Stimulated activated naive CD8-positive, alpha-beta T cell treated with anti-CD3 and anti-CD28 coated beads, Interleukin-15, amount 100 ng/mL, for 72 hours (primary cell): ENCODE measurements around the gene ZNF326.

Experiments used
- ATAC-seq: fragments of 150-1000 bp; cut with Tn5 transposase; 2 replicates; pipeline ENCODE4 v1.10.0; 2021; ENCODE audit warnings: mild to moderate bottlenecking, moderate library complexity
- DNase-seq, 2 donors: peaks; one replicate each; pipeline ENCODE4 v3.0.0; 2021 to 2022
- H3K27ac Mint-ChIP-seq, 2 donors: one replicate each; pipeline ENCODE4 v1.8.0; 2022; ENCODE audit warnings: mild to moderate bottlenecking in 2 of 2, mixed read lengths in 2 of 2, moderate library complexity in 2 of 2
- H3K27me3 Mint-ChIP-seq: one replicate; pipeline ENCODE4 v1.8.0; 2022; ENCODE audit warnings: mixed read lengths
- H3K4me1 Mint-ChIP-seq: one replicate; pipeline ENCODE4 v1.8.0; 2022; ENCODE audit warnings: mild to moderate bottlenecking, mixed read lengths
- H3K4me3 Mint-ChIP-seq, 2 donors: one replicate each; pipeline ENCODE4 v1.8.0; 2022; ENCODE audit warnings: mild to moderate bottlenecking in 2 of 2, mixed read lengths in 2 of 2, moderate library complexity in 1 of 2
- H3K9me3 Mint-ChIP-seq, 2 donors: one replicate each; pipeline ENCODE4 v1.8.0; 2022; ENCODE audit warnings: mixed read lengths in 2 of 2

The ZNF326 gene

DNA sequence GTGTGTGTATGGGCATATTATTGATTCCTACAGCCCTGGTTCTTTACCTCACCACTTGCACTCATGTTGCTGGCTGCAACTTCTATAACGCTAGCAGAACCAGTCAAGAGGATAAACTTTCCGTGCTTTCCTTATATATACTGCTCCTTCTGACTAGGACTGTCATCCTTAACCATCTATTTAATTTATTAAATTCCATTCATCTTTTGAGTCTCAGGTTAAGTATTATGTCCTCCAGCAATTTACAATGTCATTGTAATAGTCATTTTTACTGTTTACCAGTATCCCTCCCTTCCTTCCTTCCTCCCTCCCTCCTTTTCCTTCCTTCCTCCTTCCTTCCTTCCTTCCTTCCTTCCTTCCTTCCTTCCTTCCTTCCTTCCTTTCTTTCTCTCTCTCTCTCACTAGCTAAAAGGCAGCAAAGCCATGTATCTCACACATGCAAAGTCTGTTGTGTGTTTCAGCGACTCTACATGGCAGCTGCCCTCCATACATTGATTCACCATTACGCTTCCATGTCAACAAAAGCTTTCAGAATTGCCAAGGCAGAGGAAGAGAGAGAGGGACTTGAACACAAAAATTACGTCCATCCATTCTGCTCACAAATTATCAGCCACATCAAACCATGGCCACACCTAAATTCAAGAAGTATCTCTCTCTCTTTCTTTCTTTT lies 73.8 kb downstream of the ZNF326 start:
- no peak overlapping the region for H3K4me3 Mint-ChIP-seq

GRCh38 chr1:90074137-90074536 lies 79.2 kb downstream of the ZNF326 start:
- Mint-ChIP-seq H3K27me3 (peaks cover 23% of the 10 kb centered on the region), H3K4me1 (no peaks in the 10 kb centered on the region), H3K9me3 (no peaks in the 10 kb centered on the region), H3K4me3 (no peak overlapping the region), H3K27ac (no peak overlapping the region)
- DNase-seq (no peak), ATAC-seq (no peak)

More for the DNA sequence above, 73.8 kb downstream of the ZNF326 start:
- no peak for ATAC-seq
- no peak overlapping the region for H3K27ac Mint-ChIP-seq
- no peak for DNase-seq
- H3K9me3 Mint-ChIP-seq = peaks cover 3 to 5% of the 10 kb centered on the region in 2 donors
- H3K4me1 Mint-ChIP-seq = no peaks in the 10 kb centered on the region
- H3K27me3 Mint-ChIP-seq = peaks cover 38% of the 10 kb centered on the region

- peaks cover 23% of the 10 kb centered on the region for H3K27me3 Mint-ChIP-seq
- H3K9me3 Mint-ChIP-seq = no peaks in the 10 kb centered on the region
- no peak overlapping the region for H3K27ac Mint-ChIP-seq
- no peak for ATAC-seq
- H3K4me3 Mint-ChIP-seq = no peak overlapping the region
- no peaks in the 10 kb centered on the region for H3K4me1 Mint-ChIP-seq
- no peak for DNase-seq
Measured at GRCh38 chr1:90074566-90074965, 79.7 kb downstream of the ZNF326 start.

DNA sequence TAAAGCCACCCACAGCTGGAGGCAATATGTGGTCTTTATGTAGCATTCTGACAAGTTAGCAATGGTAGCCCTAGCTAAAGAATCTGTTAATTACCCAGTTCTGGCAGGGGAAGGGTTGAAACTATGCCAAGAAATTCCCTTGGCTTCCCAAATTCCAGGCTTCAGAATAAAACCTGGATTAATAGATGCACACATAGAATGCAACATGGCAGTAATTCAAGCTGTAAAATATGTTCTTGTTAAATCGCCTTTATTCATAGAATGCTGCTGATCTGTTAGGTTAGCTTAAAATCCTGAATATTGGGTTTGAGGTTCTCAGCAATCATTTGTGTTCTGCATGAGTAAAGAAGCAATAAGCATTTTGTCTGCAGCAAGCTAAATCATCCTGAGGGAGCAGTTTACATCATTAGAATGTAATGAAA lies 80.1 kb downstream of the ZNF326 start:
- H3K4me1 Mint-ChIP-seq = no peaks in the 10 kb centered on the region
- DNase-seq (no peak), ATAC-seq (no peak)
- H3K4me3 Mint-ChIP-seq = no peak overlapping the region
- H3K27me3 Mint-ChIP-seq = peaks cover 23% of the 10 kb centered on the region
- H3K27ac Mint-ChIP-seq = no peak overlapping the region
- H3K9me3 Mint-ChIP-seq = no peaks in the 10 kb centered on the region

GRCh38 chr1:90083995-90084394 lies 89.1 kb downstream of the ZNF326 start:
- no peak for ATAC-seq
- Mint-ChIP-seq H3K27me3 (peaks cover 25% of the 10 kb centered on the region), H3K27ac (no peak overlapping the region), H3K4me1 (no peaks in the 10 kb centered on the region), H3K9me3 (no peaks in the 10 kb centered on the region), H3K4me3 (no peak overlapping the region)
- no peak for DNase-seq
